Activated CD8-positive, alpha-beta memory T cell treated with anti-CD3 and anti-CD28 coated beads, Interleukin-2, amount 50 U/mL, for 48 hours (primary cell): ENCODE data around the gene KRT20.
A peak's percentile ranks its signal among the peaks of the same experiment; 100 is the strongest.
"Not testable (repeated sequence)": the region's sequence is repeated elsewhere in the genome, so short reads cannot be mapped to it uniquely, and the experiment has no call there.

Source experiments
- DNase-seq: peaks from one replicate; pipeline ENCODE4 v3.0.0-alpha.2; 2020

Gene KRT20, protein sequence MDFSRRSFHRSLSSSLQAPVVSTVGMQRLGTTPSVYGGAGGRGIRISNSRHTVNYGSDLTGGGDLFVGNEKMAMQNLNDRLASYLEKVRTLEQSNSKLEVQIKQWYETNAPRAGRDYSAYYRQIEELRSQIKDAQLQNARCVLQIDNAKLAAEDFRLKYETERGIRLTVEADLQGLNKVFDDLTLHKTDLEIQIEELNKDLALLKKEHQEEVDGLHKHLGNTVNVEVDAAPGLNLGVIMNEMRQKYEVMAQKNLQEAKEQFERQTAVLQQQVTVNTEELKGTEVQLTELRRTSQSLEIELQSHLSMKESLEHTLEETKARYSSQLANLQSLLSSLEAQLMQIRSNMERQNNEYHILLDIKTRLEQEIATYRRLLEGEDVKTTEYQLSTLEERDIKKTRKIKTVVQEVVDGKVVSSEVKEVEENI

DNA sequence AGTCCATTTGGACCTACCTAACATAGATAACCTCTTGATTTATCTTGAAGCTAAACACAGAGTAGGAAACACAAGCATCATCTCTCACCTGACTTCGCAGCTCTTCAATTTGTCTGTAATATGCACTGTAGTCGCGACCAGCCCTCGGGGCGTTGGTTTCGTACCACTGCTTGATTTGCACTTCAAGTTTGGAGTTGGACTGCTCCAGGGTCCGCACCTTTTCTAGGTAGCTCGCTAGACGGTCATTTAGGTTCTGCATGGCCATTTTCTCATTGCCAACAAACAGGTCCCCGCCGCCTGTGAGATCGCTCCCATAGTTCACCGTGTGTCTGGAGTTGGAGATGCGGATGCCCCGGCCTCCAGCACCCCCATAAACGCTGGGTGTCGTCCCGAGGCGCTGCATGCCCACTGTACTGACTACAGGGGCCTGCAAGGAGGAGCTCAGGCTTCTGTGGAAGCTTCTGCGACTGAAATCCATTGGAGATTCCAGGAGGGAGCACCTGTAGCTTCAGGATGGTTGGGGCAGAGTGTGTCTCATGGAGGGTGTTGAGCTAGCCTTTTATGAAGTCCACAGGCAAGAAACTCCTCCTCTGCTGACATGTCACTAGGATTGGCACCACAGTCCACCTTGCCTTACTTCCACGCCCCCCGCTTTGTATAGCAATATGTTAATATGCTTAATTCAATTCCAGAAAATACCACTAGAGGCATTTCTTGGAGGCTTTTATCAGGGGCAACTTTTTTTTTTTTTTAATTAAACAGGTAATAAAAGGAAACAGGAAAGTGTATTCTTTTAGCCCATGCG lies at the start of gene KRT20:
Gene KRT20, minus strand, starts transcription at position 535 of the 805 bp plus-strand sequence. Its CDS starts 57 bp downstream, at position 478.
- no peak for DNase-seq

DNA sequence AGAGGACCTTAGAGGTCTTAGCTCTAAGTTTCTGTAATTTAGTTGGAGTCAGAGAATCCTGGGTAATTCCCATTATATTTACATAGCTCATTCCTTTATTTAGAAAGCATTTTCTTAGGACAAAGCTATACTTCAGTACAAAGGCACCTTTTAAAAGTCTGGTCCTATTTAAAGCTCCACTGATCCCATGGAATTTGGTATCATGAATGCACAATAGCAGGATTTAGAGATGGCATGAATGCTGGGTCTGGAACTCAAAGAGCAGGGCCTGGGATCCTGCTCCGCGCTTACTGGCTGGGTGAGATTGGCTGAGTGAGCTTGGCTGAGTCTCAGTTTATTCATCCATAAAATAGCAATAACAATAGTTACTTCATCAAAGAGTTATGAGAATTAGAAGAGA lies 47.6 kb upstream of the KRT20 start:
- DNase-seq: no peak

DNA sequence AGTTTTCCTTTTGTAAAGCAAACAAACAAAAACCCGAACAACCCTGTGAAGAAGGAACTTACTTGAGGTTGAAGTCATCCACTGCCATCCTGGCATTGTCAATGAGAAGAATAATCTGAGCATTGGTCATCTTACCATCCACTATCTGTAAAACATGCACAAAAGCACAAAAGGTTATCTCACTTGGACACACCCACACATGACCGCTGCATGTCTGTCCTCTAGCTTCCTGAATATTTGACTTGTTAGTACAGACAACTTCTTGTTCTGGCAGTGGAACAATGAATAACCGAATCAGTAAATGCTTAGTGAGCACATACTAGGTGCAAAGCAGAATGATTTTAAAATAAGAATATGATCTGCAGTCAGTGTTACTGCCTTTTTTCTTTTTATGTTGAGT lies 46.3 kb upstream of the KRT20 start:
- no peak for DNase-seq

DNA sequence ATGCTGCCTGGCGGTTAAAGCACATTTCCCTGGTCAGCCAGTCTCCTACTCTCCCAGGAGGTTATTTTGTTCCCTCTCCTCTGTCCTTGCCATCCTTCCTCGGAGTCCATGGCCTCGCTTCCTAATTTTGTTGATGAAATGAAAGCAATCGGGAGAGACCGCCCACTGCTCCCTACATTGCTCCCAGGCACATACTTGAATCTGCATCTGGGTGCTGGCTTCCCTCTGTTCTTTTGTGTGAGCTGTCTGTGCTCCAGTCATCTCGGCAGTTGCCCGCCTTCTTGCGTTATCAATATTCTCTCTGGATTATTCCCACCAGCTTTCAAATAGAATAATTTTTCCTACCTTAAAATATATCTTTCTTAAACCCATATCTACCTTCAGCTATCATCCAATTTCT lies 41.3 kb upstream of the KRT20 start:
- no peak for DNase-seq

DNA sequence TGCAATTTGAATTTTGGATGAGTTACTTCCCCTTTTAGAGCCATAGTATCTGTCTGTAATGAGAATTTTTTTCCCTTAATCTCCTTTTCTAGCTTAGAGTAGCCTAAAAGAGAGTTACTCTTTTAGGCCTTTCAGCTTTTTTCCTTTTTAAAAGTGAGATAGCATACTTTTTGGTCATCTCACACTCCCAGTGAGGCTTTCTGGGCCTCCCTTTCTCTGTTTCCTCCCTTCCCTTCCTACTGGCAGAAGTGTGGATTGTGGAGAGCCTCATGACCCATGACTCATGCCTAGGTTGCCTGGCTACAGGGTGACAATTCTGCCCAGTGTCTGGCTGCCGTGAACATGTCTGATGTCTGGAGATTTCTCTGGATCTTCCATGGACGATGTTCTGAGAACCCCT lies 37.2 kb upstream of the KRT20 start:
- DNase-seq: no peak

DNA sequence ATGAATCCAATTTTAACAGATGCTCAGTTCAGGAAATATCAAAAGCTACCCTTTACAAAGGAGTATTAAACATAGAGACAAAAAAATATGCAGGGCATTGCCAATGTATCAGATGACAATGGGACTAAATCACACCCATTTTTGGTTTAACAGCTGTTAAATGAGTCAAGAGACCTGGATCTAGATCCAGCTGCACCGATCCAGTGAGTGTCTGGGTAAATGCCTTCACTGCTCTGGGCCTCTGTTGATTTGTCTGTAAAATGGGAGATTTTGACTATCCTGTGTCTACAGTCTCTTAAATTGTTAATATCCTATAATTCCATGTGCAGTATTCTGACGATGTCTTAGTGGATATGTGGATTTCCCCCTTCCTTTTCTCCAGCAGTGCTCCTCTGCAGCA lies 36.0 kb upstream of the KRT20 start:
- no peak for DNase-seq

DNA sequence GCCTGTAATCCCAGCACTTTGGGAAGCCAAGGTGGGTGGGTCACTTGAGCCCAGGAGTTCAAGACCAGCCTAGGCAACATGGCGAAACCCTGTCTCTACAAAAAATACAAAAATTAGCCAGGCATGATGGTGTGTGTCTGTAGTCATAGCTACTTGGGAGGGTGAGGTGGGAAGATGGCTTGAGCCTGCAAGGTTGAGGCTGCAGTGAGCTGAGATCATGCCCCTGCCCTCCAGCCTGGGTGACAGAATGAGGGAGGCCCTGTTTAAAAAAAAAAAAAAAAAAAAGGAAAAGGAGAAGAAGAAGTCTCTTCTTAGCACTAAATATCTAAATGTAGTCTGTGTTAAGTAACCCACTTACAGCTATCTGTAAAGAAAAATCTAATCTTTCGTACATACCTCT lies 32.1 kb upstream of the KRT20 start:
- not testable (repeated sequence) for DNase-seq

DNA sequence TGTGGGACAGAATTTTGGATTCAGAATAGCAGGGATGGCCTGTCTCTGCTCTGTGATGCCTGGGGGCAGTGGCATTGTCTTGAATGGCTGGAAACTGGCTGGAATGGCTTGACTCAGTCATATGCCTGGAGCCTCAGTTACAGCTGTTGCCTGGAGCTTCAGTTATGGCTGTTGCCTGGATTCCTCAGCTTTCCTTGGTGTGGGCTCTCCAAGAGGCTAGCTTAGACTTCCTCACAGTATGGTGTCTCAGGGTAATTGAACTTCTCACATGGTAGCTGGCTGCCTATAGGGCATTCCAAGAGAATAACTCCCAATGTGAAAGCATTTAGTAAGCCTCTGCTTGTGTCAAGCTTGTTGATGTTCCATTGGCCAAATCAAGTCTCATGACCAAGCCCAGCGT lies 31.3 kb upstream of the KRT20 start:
- no peak for DNase-seq

DNA sequence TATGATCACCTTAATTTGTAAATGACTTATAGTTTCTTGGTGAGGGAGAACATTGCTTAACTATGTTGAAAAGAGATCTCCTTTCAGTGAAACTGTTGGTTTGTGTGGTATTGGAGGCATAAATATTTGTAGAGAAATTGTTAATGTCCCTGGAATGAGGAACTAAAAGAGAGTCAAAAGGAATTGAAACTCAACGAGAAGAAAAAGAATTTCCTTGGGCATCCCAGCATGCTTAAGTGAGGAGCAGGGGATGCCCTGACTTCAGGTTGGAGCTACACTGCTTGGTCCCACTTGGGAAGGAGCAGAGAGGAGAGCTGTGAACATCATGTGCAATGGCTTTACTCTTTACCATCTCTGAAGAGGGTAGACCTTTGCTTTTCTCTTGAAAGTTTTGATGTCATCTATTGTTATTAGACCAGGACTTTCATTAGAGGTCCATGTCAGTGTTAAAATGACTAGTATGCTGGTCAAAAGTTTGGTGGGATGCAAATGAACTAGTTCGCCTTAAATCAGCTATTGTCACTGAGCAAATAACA lies 30.7 kb upstream of the KRT20 start:
- no peak for DNase-seq

DNA sequence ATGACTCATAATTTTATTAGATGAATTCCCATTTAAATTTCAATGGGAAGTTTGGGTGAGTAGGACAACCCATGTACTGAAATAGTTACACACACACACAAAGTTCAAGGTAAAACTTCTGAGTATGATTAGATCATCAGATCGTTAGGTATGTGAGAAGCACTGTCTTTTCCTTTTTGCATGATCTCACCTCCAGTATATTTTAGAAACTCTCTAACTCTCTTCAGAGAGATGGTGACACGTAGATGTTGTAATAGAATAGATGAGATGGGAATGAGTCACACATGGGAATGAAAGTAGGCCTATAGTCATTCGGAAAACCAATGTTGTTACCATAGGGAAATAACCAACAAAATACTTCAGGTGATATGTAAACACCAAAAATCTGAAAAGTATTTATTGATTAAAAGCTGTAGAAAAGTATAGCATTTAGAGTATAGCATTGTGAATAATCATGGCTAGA lies 30.2 kb upstream of the KRT20 start:
- no peak for DNase-seq

DNA sequence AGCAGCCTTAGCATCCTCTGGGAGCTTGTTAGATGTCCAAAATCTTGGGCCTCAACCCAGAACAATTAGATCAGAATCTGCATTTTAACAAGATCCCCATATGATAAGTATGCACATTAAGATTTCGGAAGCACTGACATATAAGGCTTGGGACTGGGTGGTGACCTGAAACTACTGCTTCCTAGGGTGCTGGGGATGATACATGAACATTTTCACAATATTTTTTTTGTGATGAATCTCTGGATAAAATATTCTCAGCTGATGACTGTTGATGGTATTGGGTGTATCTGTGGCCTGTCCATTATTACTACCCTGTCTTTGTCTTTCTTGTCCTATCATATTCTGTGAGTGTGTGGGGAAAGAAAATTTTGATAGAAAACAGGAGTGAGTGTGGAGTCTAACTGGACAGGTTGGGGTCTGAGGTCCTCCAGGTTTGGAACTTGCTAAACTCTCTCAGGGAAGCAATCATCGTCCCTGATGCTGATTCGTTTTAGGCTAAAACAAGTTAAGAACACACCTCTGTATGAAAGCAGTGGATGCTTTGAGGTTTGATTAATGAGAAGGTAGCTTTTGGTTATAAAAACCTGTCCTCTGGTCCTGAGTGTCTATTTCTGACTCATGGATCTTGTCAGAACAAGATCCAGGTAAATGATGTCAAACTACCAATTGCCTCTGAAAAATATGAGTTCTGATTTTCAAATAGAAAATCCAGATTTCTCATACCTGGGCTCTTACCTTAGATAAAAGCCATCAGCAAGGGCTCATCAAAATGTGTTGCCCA lies 29.2 kb upstream of the KRT20 start:
- no peak for DNase-seq

DNA sequence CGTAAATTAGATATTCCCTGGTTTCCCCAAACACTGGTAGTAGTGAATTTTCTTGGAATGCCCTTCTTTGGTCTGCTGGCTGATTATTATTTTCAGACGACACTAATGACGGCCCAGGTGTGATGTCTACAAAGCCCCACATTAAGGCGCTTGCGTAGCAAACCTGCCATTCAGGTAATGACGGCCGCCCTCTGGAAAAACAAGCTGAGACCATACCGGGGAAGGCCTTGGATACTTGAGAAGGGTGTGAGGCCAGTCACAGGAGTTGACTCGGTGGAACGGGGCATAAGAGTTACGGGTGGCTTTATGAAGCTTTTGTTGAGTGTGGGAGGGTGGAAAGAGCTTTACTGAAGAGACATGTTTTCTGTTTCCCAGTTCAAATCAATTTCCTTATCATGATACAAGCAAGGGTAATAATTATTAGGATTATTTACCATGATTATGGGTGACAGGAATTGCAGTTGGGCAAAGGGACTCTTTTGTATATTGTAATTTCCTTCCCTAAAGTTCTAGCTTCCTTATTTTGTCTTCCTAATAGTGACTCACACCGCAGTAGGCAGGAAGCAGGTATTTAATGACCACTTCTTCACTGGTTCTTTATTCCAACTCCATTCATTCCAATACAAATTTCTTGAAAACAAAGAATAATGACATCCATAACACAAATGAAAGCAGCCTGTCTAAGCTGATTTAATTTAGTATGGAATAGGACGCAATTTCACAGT lies 27.6 kb upstream of the KRT20 start:
- DNase-seq: no peak

DNA sequence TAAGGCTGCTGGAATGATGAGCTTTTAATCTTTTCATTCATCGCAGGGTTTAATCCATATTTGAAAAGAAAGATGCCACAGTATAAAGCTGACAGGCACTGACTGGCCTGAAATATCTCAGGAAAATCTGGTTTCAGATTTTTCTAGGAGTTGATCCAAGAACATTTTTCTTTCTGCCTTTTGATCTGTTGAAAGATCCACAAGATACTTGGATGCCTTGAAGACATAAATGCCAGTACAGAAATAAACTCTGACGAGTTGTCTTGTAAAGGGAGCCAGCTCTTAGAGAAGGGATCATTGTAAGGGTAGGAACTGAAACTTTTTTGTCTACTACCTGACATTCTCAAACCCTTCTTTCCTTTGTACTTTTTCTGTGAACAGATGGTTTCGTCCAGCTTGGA lies 25.4 kb upstream of the KRT20 start:
- no peak for DNase-seq

DNA sequence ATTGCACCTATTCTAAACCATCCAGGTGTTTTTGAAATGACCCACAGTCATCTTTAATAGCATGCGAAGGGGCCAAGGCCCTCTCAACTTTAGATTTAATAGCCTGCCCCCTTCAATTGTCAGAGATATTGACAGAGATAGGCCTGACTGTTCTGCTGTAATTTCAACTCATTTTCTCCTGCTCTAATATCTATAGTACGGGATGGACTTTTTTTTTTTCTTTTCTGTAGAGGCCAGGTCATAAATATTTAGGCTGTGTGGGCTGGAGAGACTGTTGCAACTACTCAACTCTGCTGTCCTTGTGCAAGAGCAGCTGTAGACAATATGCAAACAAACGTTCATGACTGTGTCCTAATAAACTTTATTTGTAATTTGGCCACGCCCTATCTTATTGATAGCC lies 24.7 kb upstream of the KRT20 start:
- DNase-seq: no peak

DNA sequence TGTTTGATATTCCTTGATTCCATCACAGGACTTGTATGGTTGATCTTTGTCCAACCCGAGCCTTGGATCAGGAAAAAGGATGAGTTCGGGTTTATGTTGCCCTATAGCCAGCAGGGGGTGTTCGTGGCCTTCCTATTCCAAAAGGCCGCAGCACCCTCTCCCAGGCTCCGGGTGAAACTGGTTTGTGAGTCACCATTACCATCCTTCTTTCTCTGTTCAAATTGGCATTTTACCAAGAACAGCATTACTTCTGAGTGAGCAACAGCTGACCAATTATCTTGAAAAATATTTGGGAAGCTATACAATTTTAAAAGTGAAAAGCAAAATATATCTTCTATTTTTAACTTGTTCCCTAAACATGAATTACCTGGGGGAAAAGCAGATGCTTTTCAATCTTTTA lies 24.3 kb upstream of the KRT20 start:
- DNase-seq: peak; percentile 72

DNA sequence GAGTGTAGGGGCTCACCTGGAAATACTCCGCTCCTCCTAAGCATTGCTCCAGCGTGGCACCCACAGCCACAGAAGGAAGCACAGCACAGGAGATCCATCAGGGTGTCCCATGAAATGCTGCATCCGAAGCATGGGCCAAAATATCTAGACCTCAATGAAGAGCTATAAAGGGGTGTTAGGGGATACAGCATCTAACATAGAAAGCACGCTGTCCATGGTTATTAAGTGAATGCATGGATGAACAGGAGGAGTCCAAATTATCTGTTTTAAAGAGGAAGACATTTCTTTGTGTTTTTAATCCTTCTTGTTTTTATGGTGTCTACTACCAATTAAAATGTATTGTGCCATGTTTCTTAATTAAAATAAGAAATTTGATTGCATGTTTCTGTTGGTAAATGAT lies 21.6 kb upstream of the KRT20 start:
- no peak for DNase-seq

DNA sequence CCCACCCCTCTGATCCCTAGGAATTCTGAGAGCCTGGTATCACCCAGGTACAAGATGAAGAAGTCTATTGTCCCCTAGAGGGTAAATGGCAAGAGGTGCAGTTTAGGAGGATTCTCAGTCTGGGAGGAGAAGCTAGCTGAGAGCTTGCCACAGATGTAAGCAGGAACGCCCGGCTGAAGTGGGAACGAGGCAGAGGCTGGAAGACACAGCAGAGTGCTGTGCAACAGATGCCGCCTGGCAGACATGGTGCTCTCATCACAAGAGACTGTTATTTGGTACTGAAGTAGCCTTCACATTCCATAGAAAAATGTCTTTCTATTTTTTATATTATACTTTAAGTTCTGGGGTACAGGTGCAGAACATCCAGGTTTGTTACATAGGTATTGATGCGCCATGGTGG lies 20.3 kb upstream of the KRT20 start:
- no peak for DNase-seq

DNA sequence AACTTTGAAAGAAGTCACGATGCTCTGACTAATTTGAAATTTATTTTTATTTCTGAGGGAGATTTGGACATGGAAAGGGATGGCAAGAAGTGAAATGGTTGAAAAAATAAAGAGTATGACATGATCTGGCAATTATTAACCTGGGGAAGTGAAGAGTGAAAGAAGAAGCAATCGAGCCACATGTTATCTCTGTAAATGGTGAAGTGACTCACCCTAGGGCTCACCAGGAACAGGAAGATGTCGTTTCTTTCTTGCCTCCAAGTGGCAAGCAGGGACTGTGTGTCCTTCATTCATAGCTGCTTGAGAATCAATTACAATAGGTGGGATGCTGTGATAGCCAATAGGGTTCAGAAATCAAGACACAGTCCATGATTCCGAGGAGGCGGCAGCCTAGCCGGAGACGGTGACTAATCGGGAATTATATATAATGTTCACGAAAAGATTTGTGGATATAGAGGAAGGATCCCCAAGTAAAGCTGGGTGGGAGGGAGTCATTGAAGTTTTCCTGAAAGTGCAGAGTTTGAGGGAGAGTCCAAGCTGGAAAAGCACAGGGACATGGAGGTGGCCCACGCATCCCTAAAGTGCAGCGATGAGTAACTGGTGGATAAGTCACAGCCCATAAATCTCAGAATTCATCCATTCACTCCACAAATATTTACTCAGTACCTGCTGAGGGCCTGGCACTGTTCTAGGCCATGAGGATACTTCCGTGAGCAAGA lies 18.2 kb upstream of the KRT20 start:
- DNase-seq: no peak

DNA sequence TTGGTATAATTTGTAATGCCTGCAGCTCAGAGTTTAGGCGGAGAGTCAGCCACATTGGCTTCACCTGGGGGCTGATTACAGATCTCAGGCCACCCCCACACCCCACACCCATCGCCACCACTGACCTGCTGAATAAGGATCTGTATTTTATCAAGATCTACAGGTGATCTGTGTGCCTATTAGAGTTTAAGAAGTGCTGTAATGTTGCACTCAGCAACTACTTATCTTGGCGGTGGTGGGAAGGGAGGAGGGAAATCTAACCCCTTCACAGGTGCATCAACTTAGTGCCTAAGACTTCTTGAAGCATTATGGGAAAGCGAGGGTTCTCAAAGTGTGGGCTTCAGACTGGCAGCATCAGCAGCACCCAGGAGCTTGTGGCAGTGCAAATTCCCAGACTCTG lies 17.5 kb upstream of the KRT20 start:
- DNase-seq: no peak

DNA sequence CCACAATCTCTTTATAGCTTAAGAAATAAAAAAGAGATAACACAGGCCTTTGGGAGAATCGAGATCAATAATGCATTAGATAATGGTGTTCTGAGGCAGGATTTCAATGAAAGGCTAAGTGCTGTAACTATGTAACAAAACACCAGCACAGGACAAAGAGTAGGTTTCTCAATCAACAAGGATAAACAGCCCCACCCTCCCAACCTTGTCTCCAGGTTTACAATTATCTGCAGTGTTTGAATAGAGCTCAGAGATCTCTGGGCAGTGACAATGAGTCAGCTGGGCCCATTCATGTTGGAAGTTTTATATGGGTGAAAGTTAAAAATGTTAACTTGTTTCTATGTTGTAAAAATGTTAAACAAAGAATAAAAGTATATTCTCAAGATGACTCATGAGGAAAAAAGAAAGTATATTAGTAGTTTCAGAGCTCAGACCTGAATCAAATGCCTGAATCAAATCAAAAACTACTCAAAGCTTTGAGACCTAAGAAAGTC lies 17.0 kb upstream of the KRT20 start:
- no peak for DNase-seq

DNA sequence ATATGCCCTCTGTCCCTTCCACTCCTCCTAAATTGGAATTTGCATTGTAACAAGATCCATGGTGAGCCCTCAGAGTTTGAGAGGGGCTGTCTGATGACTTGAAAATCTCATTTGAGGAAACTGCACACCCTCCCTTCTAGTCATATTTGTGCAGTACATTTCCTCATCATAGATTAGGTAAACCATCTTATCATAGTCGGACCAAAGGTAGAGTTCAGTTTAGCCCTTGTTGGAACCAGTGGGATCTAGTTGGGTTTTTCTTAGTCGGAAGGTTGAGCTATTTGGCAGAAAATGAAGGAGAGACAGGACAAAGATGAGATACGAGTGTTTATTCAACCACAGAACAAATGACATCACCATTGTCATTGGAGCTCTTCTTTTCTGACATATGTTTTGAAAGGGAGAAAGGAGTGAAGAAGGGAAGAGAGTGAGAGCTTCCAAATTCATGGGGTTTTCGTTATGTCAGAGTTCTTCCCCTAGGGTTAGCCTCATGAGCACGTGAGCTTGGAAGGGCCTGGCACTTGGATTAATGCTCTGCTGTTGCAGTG lies 15.8 kb upstream of the KRT20 start:
- no peak for DNase-seq
